Kidney epithelial cell (primary cell): ENCODE measurements around the gene LPCAT1. TPM values are rescaled to one million over a fixed set of nuclear protein-coding genes. Genes with fewer than 3 reads are reported as not detected.
"Not testable (repeated sequence)": the region's sequence is repeated elsewhere in the genome, so short reads cannot be mapped to it uniquely, and the experiment has no call there.

ENCODE experiments used
- DNase-seq: peaks from one replicate; pipeline ENCODE4 v3.0.0-alpha.2; 2010; ENCODE audit warnings: low read depth
- H3K27me3 ChIP-seq: 2 replicates; pipeline ENCODE4 v1.6.0; 2011; ENCODE audit warnings: low read length; ENCODE audit not compliant: control insufficient read depth, insufficient read depth
- H3K36me3 ChIP-seq: 2 replicates; pipeline ENCODE4 v1.5.1; 2011; ENCODE audit warnings: low read length; ENCODE audit not compliant: control insufficient read depth, insufficient read depth
- H3K4me3 ChIP-seq: 2 replicates; pipeline ENCODE4 v1.5.1; 2011; ENCODE audit warnings: low read depth, mild to moderate bottlenecking, control low read depth, low read length
- total RNA-seq: library from RNA; depleted of rRNA; stranded (reverse); fragments of >200 nt; gene quantifications from 2 replicates; pipeline ENCODE4 v1.2.3, GENCODE V29; 2015
- TF ChIP-seq, protein P1 (sequence below): IDR thresholded peaks from 2 replicates; pipeline ENCODE4 v1.5.1; 2011; ENCODE audit warnings: mild to moderate bottlenecking, moderate library complexity, low read length, control low read depth, inconsistent platforms; ENCODE audit not compliant: insufficient read depth, poor library complexity, severe bottlenecking

LPCAT1 gene
- total RNA-seq, 1 donor from 2014 or later, result 87.6 TPM

DNA sequence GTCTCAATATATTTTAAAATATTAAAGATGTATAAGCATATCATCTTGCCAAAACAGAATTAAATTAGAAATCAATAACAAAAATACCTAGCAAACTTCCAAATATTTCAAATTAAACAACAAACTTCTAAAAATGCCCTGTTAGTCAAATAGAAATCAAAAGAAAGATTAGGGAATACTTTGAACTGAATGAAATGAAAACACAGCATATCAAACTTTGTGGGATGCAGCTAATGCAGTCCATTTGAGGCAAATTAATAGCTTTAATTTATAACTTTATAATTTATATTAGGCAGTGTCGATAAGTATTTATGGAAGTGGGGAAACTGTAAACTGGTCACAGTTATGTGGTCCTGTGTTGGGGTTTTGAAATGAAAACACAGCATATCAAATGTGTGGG is 95.7 kb downstream of the LPCAT1 start:
- no peak for DNase-seq
- TF ChIP-seq, protein P1, sequence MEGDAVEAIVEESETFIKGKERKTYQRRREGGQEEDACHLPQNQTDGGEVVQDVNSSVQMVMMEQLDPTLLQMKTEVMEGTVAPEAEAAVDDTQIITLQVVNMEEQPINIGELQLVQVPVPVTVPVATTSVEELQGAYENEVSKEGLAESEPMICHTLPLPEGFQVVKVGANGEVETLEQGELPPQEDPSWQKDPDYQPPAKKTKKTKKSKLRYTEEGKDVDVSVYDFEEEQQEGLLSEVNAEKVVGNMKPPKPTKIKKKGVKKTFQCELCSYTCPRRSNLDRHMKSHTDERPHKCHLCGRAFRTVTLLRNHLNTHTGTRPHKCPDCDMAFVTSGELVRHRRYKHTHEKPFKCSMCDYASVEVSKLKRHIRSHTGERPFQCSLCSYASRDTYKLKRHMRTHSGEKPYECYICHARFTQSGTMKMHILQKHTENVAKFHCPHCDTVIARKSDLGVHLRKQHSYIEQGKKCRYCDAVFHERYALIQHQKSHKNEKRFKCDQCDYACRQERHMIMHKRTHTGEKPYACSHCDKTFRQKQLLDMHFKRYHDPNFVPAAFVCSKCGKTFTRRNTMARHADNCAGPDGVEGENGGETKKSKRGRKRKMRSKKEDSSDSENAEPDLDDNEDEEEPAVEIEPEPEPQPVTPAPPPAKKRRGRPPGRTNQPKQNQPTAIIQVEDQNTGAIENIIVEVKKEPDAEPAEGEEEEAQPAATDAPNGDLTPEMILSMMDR, result no peak
- H3K4me3 ChIP-seq, result no peak overlapping the region
- no peaks in the 10 kb centered on the region for H3K36me3 ChIP-seq
- H3K27me3 ChIP-seq, result no peaks in the 10 kb centered on the region

DNA sequence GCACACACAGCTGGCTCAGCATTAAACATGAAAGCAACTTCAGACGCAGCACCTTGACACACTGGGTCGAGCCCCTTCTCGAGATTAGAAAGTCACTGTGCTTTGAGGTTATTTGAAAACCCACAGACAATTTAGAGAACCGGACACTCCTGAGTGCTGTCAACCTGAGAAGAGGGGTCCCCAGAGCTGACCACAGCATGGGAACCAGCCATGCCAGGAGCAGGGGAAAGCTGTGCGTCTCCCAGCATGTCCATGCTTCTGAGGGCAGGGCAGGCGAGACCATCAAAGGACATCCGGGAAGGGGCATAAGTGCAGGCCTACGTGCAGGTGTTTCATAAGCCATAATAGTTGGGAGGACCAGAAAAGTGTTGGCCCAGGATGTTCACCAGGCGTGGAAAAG is 99.0 kb downstream of the LPCAT1 start:
- Histone ChIP-seq H3K27me3 (no peaks in the 10 kb centered on the region), H3K36me3 (no peaks in the 10 kb centered on the region), H3K4me3 (no peak overlapping the region)
- TF ChIP-seq, protein P1, result no peak
- no peak for DNase-seq

DNA sequence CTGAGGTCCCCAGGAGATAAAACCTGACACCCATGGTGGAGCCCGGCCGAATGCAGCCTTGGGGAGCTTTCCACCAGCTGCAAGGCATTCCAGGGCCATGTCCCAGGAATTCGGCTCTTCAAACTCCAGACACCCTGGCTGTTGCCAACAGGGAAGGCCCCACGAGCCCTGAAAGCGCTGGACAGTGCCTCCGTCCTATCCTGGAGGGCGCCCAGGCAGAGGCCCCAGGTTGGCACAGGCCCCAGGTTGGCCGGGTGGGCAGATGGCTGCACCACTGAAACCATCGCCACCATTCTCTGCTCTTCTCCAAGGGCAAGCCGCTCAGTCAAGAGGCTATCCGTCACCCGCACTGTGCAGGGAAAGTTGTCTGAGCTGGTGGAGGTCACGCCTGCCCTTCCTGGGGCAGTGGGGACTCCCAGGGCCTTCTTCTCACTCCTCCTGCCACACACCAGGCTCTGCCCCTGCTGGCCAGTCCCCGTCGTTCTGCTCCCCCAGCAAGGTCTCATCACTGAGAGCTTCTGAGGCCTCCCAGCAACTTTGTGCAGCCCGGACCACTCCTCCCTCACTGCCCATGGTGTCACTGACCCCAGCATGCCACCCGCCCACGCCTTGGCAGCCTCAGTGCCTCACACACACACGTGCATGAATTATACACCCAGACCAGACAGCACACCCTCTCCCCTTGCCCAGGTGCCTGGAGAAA is 99.7 kb downstream of the LPCAT1 start:
- H3K27me3 ChIP-seq, result no peaks in the 10 kb centered on the region
- no peak overlapping the region for H3K4me3 ChIP-seq
- no peak for DNase-seq
- H3K36me3 ChIP-seq, result no peaks in the 10 kb centered on the region
- TF ChIP-seq, protein P1, result no peak

DNA sequence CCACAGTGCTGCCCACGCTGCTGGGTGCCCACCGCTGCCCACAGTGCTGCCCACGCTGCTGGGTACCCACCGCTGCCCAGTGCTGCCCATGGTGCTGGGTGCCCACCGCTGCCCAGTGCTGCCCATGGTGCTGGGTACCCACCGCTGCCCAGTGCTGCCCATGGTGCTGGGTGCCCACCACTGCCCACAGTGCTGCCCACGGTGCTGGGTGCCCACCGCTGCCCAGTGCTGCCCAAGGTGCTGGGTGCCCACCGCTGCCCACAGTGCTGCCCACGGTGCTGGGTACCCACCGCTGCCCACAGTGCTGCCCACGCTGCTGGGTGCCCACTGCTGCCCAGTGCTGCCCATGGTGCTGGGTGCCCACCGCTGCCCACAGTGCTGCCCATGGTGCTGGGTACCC is 101.2 kb downstream of the LPCAT1 start:
- H3K36me3 ChIP-seq, H3K27me3 ChIP-seq, DNase-seq, H3K4me3 ChIP-seq: not testable (repeated sequence)

DNA sequence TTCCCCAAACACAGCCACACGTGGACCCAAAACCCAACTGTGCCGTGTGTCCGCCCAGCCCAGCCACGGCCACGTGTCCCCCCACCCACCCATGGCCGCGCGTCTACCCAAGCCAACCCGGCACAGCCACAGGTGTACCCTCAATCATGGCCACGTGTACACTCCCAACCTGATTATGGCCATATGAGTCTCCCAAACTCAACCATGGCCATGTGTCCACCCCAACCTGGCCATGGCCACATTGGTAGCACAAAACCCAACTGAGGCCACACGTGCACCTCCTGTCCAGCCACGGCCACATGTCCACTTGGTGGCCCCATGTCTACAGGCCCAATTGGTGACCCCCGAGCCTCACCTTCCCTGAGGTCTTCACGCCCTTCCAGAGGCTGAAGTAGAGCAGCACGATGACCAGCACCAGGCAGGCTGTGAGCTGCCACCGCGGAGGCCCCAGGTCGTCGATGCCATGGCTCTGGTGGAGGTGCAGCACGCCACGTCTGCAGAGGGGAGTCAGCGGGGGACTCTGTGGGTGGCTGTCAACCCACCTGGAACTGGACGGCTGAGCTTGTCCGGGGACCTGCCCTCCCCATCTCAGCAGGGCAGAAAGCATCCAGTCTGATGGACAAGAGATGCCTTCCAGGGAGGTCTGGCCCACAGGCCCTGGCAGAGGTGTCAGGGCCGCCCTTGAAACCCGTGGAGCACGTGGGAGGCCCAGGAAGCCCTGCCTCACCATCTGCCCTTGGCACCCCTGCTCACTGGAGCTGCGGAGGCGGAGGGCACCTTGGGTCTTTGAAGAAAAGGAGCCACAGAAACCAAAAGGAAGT is 102.0 kb downstream of the LPCAT1 start:
- DNase-seq, result no peak
- Histone ChIP-seq H3K4me3 (no peak overlapping the region), H3K27me3 (no peaks in the 10 kb centered on the region), H3K36me3 (no peaks in the 10 kb centered on the region)
- TF ChIP-seq, protein P1, result no peak
